Hepatocyte (in vitro differentiated cells): ENCODE results near the gene NT5C2. TPM values are rescaled to one million over a fixed set of nuclear protein-coding genes. Genes with fewer than 3 reads are reported as not detected.
A peak's percentile ranks its signal among the peaks of the same experiment; 100 is the strongest.
"Not testable (repeated sequence)": the region's sequence is repeated elsewhere in the genome, so short reads cannot be mapped to it uniquely, and the experiment has no call there.

Source experiments
- DNase-seq: peaks from one replicate; pipeline ENCODE4 v3.0.0-alpha.2; 2016; ENCODE audit warnings: low spot score
- H2AFZ ChIP-seq: fragments of 200-600 bp; sonication (generic); 2 replicates; pipeline ENCODE4 v1.6.0; 2016; ENCODE audit warnings: antibody characterized with exemption, mild to moderate bottlenecking
- H3K27ac ChIP-seq: fragments of 200-600 bp; sonication (generic); 2 replicates; pipeline ENCODE4 v1.5.1; 2016; ENCODE audit warnings: mild to moderate bottlenecking
- H3K27me3 ChIP-seq: fragments of 200-600 bp; sonication (generic); 2 replicates; pipeline ENCODE4 v1.6.1; 2016
- H3K36me3 ChIP-seq: fragments of 200-600 bp; sonication (generic); replicated peaks from 2 replicates; pipeline ENCODE4 v1.5.1; 2016; ENCODE audit warnings: low read depth; ENCODE audit not compliant: insufficient read depth
- H3K4me1 ChIP-seq: fragments of 200-600 bp; sonication (generic); 2 replicates; pipeline ENCODE4 v1.5.1; 2016; ENCODE audit warnings: mild to moderate bottlenecking, moderate library complexity; ENCODE audit not compliant: insufficient read depth
- H3K4me2 ChIP-seq: fragments of 200-600 bp; sonication (generic); 2 replicates; pipeline ENCODE4 v1.6.0; 2016
- H3K4me3 ChIP-seq: fragments of 200-600 bp; sonication (generic); 2 replicates; pipeline ENCODE4 v1.5.1; 2016; ENCODE audit warnings: mild to moderate bottlenecking
- H3K79me2 ChIP-seq: fragments of 200-600 bp; sonication (generic); 2 replicates; pipeline ENCODE4 v1.6.0; 2017; ENCODE audit warnings: mild to moderate bottlenecking
- H3K9me2 ChIP-seq: fragments of 200-600 bp; sonication (generic); replicated peaks from 2 replicates; pipeline ENCODE4 v1.6.0; 2017; ENCODE audit warnings: mild to moderate bottlenecking; ENCODE audit not compliant: insufficient read depth
- H3K9me3 ChIP-seq: fragments of 200-600 bp; sonication (generic); 2 replicates; pipeline ENCODE4 v1.5.1; 2016; ENCODE audit warnings: low read depth, mild to moderate bottlenecking
- H4K20me1 ChIP-seq: fragments of 200-600 bp; sonication (generic); 2 replicates; pipeline ENCODE4 v1.6.0; 2016; ENCODE audit warnings: mild to moderate bottlenecking; ENCODE audit not compliant: insufficient read depth, poor library complexity, severe bottlenecking
- EZH2 ChIP-seq: fragments of 200-600 bp; sonication (generic); IDR thresholded peaks from 2 replicates; pipeline ENCODE4 v1.6.1; 2016; ENCODE audit warnings: antibody characterized with exemption, mild to moderate bottlenecking, borderline replicate concordance
- EZH2phosphoT487 ChIP-seq: fragments of 200-600 bp; sonication (generic); IDR thresholded peaks from one replicate; pipeline ENCODE4 v1.6.1; 2018; ENCODE audit warnings: antibody characterized with exemption, mild to moderate bottlenecking, low read depth, moderate library complexity; ENCODE audit not compliant: unreplicated experiment, severe bottlenecking
- WGBS: methylation state at CpG from one replicate; pipeline ENCODE4 v1.1.6; 2016; ENCODE audit warnings: low lambda C conversion rate; ENCODE audit errors: missing lambda C conversion rate; 5-methylcytosine and 5-hydroxymethylcytosine counted together
- polyA plus RNA-seq: library from polyadenylated mRNA; unstranded; fragments of >200 nt; fragmentation: Nextera tagmentation; extraction: Ambion mirVana; gene quantifications from 2 replicates; pipeline ENCODE4 v1.2.1, GENCODE V29; 2016
- total RNA-seq: library from RNA; depleted of rRNA; stranded (reverse); fragments of >200 nt; gene quantifications from 2 replicates; pipeline ENCODE4 v1.2.3, GENCODE V29; 2014
- TF ChIP-seq, protein P1 (sequence below): fragments of 200-600 bp; sonication (generic); IDR thresholded peaks from 2 replicates; pipeline ENCODE4 v1.5.1; 2016; ENCODE audit warnings: antibody characterized with exemption, mild to moderate bottlenecking; ENCODE audit not compliant: poor library complexity

NT5C2 gene
- total and polyA plus RNA-seq, 2 experiments from 2014 or later: 50.7 to 52.0 TPM

GRCh38 chr10:103166523-103166922 lies 26.5 kb downstream of the NT5C2 start:
- no peak for DNase-seq
- no peaks in the 10 kb centered on the region for H3K36me3 ChIP-seq
- no peaks in the 10 kb centered on the region for H4K20me1 ChIP-seq
- H3K4me1 ChIP-seq: no peaks in the 10 kb centered on the region
- 97% methylated on average over 3 of the region's 3 CpGs for WGBS
- no peak overlapping the region for H3K27ac ChIP-seq
- H3K4me2 ChIP-seq: no peak overlapping the region
- no peak overlapping the region for H3K4me3 ChIP-seq
- no peaks in the 10 kb centered on the region for H3K9me3 ChIP-seq
- H3K27me3 ChIP-seq: no peaks in the 10 kb centered on the region
- no peak overlapping the region for H2AFZ ChIP-seq
- peaks cover 18% of the 10 kb centered on the region for H3K79me2 ChIP-seq
- TF ChIP-seq EZH2phosphoT487 (no peak), EZH2 (no peak)
- TF ChIP-seq, protein P1, sequence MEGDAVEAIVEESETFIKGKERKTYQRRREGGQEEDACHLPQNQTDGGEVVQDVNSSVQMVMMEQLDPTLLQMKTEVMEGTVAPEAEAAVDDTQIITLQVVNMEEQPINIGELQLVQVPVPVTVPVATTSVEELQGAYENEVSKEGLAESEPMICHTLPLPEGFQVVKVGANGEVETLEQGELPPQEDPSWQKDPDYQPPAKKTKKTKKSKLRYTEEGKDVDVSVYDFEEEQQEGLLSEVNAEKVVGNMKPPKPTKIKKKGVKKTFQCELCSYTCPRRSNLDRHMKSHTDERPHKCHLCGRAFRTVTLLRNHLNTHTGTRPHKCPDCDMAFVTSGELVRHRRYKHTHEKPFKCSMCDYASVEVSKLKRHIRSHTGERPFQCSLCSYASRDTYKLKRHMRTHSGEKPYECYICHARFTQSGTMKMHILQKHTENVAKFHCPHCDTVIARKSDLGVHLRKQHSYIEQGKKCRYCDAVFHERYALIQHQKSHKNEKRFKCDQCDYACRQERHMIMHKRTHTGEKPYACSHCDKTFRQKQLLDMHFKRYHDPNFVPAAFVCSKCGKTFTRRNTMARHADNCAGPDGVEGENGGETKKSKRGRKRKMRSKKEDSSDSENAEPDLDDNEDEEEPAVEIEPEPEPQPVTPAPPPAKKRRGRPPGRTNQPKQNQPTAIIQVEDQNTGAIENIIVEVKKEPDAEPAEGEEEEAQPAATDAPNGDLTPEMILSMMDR: no peak
- no peaks in the 10 kb centered on the region for H3K9me2 ChIP-seq

DNA sequence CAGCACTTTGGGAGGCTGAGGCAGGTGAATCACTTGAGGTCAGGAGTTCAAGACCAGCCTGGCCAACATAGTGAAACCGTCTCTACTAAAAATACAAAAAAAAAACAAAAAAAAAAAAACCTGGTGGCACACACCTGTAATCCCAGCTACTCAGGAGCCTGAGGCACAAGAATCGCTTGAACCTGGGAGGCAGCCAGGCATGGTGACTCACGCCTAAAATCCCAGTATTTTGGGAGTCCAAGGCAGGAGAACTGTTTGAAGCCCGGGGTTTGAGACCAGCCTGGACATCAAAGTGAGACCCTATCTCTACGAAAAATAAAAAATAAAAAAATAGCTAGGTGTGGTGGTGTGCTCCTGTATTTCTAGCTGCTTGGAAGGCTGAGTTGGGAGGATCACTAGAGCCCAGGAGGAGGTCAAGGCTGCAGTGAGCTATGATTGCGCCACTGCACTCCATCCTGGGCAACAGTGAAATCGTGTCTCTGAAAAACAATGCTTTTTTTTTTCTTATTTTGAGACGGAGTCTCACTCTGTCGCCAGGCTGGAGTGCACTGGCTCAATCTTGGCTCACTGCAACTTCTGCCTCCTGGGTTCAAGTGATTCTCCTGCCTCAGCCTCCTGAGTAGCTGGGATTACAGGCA lies 29.2 kb downstream of the NT5C2 start:
- not testable (repeated sequence) for H3K4me1 ChIP-seq, H3K36me3 ChIP-seq
- 98% methylated on average over 9 of the region's 9 CpGs for whole genome bisulfite sequencing

DNA sequence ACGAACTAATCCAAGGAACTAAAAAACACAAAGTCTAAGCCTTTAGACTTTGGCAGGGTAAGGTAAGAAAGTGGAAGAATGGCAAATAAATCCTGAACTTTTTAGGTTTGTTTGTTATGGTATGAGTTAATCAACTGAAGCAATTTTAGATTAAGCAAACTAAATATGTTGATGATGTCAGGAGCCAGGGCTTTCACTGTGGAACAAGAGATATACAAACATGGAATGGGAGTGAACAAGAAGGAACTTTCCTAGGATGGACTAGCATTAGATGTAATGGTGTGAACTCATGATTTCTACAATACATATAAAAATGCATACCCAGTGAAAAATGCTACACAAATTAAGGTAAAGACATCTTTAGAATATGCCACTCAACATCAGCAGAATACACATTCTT lies 35.8 kb downstream of the NT5C2 start:
- H3K4me3 ChIP-seq: no peak overlapping the region
- H4K20me1 ChIP-seq: no peaks in the 10 kb centered on the region
- TF ChIP-seq EZH2 (no peak), EZH2phosphoT487 (no peak)
- TF ChIP-seq, protein P1: no peak
- H3K4me1 ChIP-seq: peaks cover 32% of the 10 kb centered on the region
- no peak for DNase-seq
- H3K9me2 ChIP-seq: no peaks in the 10 kb centered on the region
- H3K27ac ChIP-seq: no peak overlapping the region
- no peaks in the 10 kb centered on the region for H3K9me3 ChIP-seq
- H3K79me2 ChIP-seq: peaks cover 17% of the 10 kb centered on the region
- WGBS: 97% methylated on average over 1 of the region's 1 CpG
- H2AFZ ChIP-seq: no peak overlapping the region
- no peaks in the 10 kb centered on the region for H3K27me3 ChIP-seq
- H3K36me3 ChIP-seq: no peaks in the 10 kb centered on the region
- no peak overlapping the region for H3K4me2 ChIP-seq

More for the DNA sequence above, 29.2 kb downstream of the NT5C2 start:
- not testable (repeated sequence) for H3K27ac ChIP-seq, H3K27me3 ChIP-seq, H3K4me2 ChIP-seq, H3K9me2 ChIP-seq, H4K20me1 ChIP-seq, H3K9me3 ChIP-seq, H2AFZ ChIP-seq, DNase-seq, H3K4me3 ChIP-seq
- H3K79me2 ChIP-seq: peaks cover 22% of the 10 kb centered on the region

- Histone ChIP-seq H3K9me2 (no peaks in the 10 kb centered on the region), H3K4me2 (peak overlapping the region; percentile 11), H3K4me3 (no peak overlapping the region), H3K4me1 (peaks cover 32% of the 10 kb centered on the region), H2AFZ (no peak overlapping the region), H4K20me1 (no peaks in the 10 kb centered on the region), H3K27ac (peak overlapping the region; percentile 85), H3K27me3 (no peaks in the 10 kb centered on the region), H3K36me3 (no peaks in the 10 kb centered on the region), H3K79me2 (peaks cover 30% of the 10 kb centered on the region), H3K9me3 (no peaks in the 10 kb centered on the region)
- TF ChIP-seq EZH2phosphoT487 (no peak), EZH2 (no peak)
- TF ChIP-seq, protein P1: no peak
- WGBS: 75% methylated on average over 4 of the region's 4 CpGs
- no peak for DNase-seq
These were observed 37.5 kb downstream of the NT5C2 start for GRCh38 chr10:103155471-103156085.
